Testis (tissue), 2 donors: ENCODE results near the gene CLCF1.

Source experiments
- CTCF ChIP-seq, 3 experiments: fragments of 450-650 bp in 2 of 3; fragments of 200-600 bp in 1 of 3; sonication (generic) in 1 of 3; IDR thresholded peaks; one replicate each; pipeline ENCODE4 v1.5.1; 2016 to 2019; ENCODE audit warnings: antibody characterized with exemption in 3 of 3, mild to moderate bottlenecking in 2 of 3, moderate library complexity in 1 of 3
- POLR2A ChIP-seq: fragments of 450-650 bp; IDR thresholded peaks from one replicate; pipeline ENCODE4 v1.6.1; 2017; ENCODE audit warnings: antibody characterized with exemption, mild to moderate bottlenecking, moderate library complexity

- TF ChIP-seq CTCF (IDR thresholded peaks at IDR 0.05): no peak
- TF ChIP-seq POLR2A: no peak
Measured at GRCh38 chr11:67315325-67315909, 58.0 kb downstream of the CLCF1 start.
